ENCODE measurements around the gene RSPH1. TPM values are rescaled to one million over a fixed set of nuclear protein-coding genes. Genes with fewer than 3 reads are reported as not detected.

RSPH1 gene
- total RNA-seq, 1 experiment from 2014 or later: 0.31 TPM

- Mint-ChIP-seq H3K4me3 (no peak overlapping the region), H3K27ac (no peak overlapping the region), H3K9me3 (no peaks in the 10 kb centered on the region), H3K36me3 (ENCODE audit: insufficient read depth in 1 of 3, low read depth in 3 of 3) (no peaks in the 10 kb centered on the region), H3K27me3 (ENCODE audit: low read depth) (peaks cover 35% of the 10 kb centered on the region), H3K4me1 (no peaks in the 10 kb centered on the region)
- H2BK120ac ChIP-seq (ENCODE audit: low read depth, low read length, poor library complexity, severe bottlenecking): no peak overlapping the region
- no peak overlapping the region for H2BK15ac ChIP-seq (ENCODE audit: low read depth, low read length)
- no peak overlapping the region for H3K23ac ChIP-seq (ENCODE audit: insufficient read length, low read depth, low read length)
- H3K14ac ChIP-seq (ENCODE audit: insufficient read depth, low read length): no peak overlapping the region; the same call in 1 of the 2 replicates
- no peak overlapping the region for H4K91ac ChIP-seq (ENCODE audit: insufficient read length, low read depth, low read length)
- H3K4me1 ChIP-seq (ENCODE audit: insufficient read depth, low read length): no peaks in the 10 kb centered on the region
- H3K4ac ChIP-seq (ENCODE audit: low read depth, low read length): no peak overlapping the region
- H3K23me2 ChIP-seq (ENCODE audit: insufficient read length, low read depth, low read length, poor library complexity, severe bottlenecking): no peaks in the 10 kb centered on the region
- H3T11ph ChIP-seq (ENCODE audit: low read length): no peak overlapping the region
- no peaks in the 10 kb centered on the region for H3K9me3 ChIP-seq (ENCODE audit: control insufficient read depth, low read depth, low read length)
- H2AFZ ChIP-seq (ENCODE audit: low read length): no peak overlapping the region
- H2BK20ac ChIP-seq (ENCODE audit: low read depth, low read length, poor library complexity, severe bottlenecking): no peak overlapping the region
- no peak overlapping the region for H3K9ac ChIP-seq (ENCODE audit: extremely low read depth, insufficient read length, low read length)
- DNase-seq: no peak
- no peak overlapping the region for H4K5ac ChIP-seq (ENCODE audit: insufficient read length, low read depth, low read length)
- H2BK12ac ChIP-seq (ENCODE audit: insufficient read length, low read depth, low read length): no peak overlapping the region
- no peaks in the 10 kb centered on the region for H3K79me2 ChIP-seq (ENCODE audit: insufficient read depth, low read length)
- no peaks in the 10 kb centered on the region for H4K20me1 ChIP-seq (ENCODE audit: control insufficient read depth, insufficient read depth, insufficient read length)
- H3K27me3 ChIP-seq (ENCODE audit: insufficient read depth, low read length): no peaks in the 10 kb centered on the region
- H3K79me1 ChIP-seq (ENCODE audit: insufficient read depth, low read depth, low read length, poor library complexity, severe bottlenecking): no peaks in the 10 kb centered on the region
- H3K4me2 ChIP-seq (ENCODE audit: insufficient read depth, insufficient read length, low read length): no peak overlapping the region
- no CpG with 5 or more reads among the region's 10 CpGs for WGBS (ENCODE audit: extremely low coverage, insufficient read length, low lambda C conversion rate)
- no peak overlapping the region for H3K27ac ChIP-seq (ENCODE audit: insufficient read length, low read depth, low read length)
- no peak overlapping the region for H3K18ac ChIP-seq (ENCODE audit: insufficient read length, low read depth, low read length)
- H3K56ac ChIP-seq (ENCODE audit: insufficient read length, low read depth, low read length): no peak overlapping the region
- no peak overlapping the region for H2BK5ac ChIP-seq (ENCODE audit: insufficient read length, low read length)
- no peak overlapping the region for H4K8ac ChIP-seq (replicated peaks; ENCODE audit: insufficient read length, low read depth, low read length)
- no peak for TF ChIP-seq CTCF (conservative IDR thresholded peaks at IDR 0.05)
- H2AK5ac ChIP-seq (ENCODE audit: insufficient read length, low read length): no peak overlapping the region
Measured at GRCh38 chr21:42426876-42427480, 69.0 kb downstream of the RSPH1 start.

Measured in H9 (cell line).